RCC 7860 (cell line): ENCODE data around the gene GOLPH3.
"Not testable (repeated sequence)": the region's sequence is repeated elsewhere in the genome, so short reads cannot be mapped to it uniquely, and the experiment has no call there.

Experiments used
- DNase-seq: peaks from one replicate; pipeline ENCODE4 v3.0.0-alpha.2; 2015; ENCODE audit warnings: low spot score
- FAIRE-seq: peaks from 2 replicates; lab custom pipeline; 2012; peaks lifted over from hg19 to GRCh38; lab: Jason Lieb, UNC

The GOLPH3 gene

DNA sequence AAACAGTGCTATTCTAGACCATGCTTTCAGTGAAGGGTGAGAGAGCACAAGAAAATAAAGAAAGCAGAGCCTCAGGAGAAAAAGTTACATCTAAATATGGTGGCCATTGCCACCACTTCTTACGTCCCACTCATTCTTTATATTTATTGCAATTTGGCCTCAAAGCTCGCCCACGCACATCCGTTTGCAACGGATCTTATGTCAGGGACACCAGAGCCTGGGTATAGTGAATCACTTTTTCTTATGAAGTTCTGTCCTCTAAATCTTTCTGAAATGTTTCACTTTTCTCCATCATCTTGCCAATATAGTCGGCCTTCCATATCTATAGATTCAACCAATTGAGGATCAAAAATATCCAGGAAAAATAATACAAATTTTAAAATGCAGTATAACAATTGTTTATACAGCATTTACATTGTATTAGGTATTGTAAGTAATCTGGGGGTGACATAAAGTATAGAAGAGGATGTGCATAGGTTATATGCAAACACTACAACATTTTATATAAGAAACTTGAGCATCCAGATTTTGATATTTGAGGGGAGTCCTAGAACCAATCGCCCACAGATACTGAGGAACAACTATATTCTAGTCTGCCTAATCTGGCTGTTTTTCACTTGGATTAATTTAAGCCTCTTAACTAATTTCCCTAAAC lies 35.2 kb downstream of the GOLPH3 start:
- DNase-seq (no peak), FAIRE-seq (no peak)

DNA sequence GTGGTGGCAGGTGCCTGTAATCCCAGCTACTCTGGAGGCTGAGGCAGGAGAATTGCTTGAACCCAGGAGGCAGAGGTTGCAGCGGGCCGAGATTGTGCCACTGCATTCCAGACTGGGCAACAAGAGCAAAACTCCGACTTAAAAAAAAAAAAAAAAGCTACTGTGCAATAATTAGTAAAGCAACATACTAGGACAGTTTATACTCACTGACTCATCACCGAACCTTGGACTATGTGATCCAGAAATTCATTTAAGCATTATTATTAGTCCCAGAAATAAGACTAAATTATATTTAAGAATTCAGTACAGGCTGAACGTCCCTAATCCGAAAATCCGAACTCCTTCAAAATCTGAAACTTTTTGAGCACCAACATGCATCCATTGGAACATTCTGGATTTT lies 37.8 kb downstream of the GOLPH3 start:
- FAIRE-seq = no peak

DNA sequence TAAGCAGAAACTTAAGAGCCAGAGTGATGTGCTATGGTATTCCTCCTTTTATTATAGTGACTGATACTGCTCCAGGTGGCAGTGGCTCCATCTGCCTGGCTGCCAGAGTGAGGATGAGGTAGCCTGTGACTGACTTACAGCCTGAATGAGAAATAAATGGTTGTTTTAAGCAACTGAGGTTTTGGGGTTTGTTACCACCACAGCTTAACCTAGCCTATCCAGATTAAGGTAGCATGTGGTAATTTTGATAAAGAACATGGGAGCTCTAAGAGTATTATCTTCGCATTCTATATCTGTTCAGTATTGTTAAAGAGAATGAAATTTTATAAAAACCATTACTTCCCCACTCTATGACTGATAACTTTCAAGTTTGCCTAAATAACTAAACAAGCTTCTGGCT lies 39.0 kb downstream of the GOLPH3 start:
- DNase-seq = no peak
- FAIRE-seq = no peak

More for the DNA sequence above, 37.8 kb downstream of the GOLPH3 start:
- no peak for DNase-seq

DNA sequence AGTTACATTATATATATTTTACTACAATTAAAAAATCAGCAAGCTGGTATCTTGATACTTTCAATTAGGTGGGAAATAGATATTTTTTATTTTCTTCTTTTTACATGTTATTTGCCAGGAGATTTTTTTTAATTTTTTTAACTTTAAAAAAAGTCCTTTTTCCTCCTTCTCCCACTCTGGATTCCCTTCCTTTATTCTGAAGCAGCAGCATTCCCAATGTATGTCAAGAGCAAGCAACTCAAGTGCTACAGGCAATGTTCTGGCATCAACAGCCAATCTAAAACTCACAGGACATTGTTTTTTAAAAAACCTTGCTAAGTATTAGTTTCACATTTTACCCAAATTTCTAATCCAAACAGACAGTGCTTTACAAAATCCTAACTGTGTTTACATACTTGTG lies 41.4 kb downstream of the GOLPH3 start:
- FAIRE-seq (peak; percentile 2), DNase-seq (no peak)

DNA sequence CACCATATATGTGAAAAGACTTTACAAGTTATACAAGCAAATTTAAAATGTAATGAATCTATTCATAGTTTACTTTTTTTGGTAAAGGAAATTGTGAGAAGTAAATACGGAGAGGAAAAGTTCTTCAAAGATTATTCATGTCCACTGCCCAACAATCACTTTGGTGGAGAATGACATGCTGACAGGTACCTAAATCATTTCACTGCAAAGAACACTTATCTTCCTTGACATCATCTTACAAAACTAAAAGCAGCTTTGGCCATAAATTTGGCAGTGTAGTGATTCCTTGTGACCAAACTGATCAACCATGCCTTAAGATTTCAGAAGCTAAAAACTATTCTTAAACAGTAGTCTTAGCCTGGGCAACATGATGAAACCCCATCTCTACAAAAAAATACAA lies 42.5 kb downstream of the GOLPH3 start:
- FAIRE-seq = no peak
- no peak for DNase-seq

DNA sequence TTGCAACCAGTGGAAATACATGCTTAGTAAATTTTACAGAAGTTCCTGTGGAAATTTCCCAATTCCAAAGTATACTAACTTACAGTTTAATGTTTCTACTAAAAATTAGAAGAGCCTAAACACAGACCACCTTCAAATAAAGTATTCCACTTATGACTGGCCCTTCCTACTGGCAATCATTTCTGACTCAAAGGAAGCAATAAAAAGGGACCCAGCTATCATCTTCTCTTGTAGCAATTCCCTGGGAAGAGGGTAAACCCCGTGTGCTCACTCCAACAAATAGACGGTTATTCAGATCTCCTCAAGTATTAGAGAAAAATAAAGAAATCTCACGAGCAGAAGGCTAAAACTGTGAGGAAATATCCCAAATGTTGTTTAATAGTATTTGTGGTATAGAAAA lies 43.3 kb downstream of the GOLPH3 start:
- no peak for FAIRE-seq

DNA sequence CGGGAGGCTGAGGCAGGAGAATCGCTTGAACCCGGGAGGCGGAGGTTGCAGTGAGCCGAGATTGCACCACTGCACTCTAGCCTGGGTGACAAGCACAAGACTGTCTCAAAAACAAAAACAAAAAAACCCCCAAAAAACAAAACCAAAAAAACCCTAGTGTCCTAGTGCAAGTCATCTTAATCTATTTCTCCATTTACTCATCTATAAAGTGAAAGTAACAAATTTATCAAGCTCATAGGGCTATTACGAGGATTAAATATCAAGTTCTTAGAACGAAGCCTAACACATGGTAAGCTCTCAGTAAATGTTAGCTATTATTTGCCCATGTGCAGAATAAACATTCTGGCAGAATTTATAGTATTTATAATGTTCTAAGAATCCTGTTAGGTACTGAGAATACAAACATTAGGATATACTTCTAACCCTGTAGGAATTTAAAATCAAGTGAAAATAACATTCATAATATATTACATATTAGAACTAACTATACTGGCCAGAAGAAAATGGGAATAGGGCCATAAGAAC lies 45.0 kb downstream of the GOLPH3 start:
- FAIRE-seq (peak; percentile 31), DNase-seq (no peak)

More for the DNA sequence above, 43.3 kb downstream of the GOLPH3 start:
- DNase-seq = no peak

DNA sequence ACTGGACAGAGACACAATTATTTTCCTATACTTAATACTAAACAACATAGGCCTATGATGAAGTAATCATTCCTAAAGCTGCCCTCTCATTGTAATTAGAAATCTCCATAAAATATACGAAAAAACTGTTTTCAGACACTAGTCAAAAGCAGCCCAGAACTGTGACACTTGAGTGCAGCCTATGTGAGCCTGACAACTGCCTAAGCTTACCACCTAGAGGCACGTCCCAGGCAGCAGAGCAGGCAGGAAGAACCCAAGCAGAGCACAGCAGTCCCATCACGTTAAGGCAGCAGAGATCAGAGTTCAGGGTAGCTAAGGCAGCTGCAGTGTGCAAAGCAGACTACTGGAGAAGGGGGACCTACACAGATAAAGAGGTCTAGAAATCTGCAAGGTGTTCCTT lies 46.4 kb downstream of the GOLPH3 start:
- DNase-seq = no peak
- FAIRE-seq = no peak

DNA sequence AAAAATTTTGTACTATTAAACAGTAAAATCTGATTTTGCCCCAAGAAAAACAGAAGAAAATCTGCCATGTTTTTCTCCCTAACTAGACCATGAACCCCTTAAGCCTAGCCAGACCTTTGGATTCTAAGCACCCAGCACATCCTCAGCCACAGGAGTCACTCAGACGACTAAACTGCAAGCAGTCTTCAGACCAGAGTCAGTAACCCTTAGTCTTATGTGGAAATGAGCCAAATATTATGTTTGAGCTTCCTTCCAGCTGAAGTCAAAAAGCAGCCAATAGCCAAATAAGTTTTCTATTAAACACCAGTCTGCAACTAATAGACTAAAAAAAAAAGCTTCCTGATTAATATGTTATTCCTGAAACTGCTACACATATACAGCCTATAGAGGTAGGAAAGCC lies 47.4 kb downstream of the GOLPH3 start:
- FAIRE-seq (no peak), DNase-seq (no peak)

DNA sequence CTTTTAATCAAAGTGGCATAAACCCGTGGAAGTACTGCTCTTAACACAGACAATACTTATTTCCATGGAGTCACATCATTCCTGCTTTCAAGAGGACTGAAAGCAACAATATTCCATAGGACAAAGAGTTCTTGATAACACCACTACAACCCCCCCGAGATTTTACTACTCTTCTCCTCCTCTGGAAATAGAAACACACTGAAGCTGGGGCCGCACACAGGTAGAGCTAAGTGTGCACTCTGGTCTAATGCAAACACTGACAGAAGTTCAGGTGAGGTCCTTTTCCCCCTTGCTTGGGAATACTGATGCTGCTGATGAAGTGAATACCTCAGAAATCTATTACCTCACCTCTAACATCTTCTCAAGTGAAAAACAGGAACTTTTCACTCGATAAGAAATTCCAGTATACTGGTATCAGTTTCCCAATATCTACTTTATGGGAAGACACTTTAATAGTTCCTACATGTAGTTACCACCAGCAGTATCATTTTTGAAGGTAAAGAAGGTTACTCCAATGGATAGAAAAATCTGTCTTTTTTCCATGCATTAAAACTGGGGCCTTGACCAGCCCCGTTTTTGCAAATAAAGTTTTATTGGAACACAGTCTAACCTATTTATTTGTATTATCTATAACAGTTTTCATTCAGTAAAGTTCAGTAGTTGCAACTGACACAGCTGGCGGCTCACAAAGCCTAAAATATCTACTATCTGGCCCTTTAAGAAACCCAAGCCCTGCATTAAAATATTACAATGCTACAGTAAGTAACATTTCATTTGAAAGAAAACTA lies 50.0 kb downstream of the GOLPH3 start:
- FAIRE-seq (no peak), DNase-seq (no peak)

DNA sequence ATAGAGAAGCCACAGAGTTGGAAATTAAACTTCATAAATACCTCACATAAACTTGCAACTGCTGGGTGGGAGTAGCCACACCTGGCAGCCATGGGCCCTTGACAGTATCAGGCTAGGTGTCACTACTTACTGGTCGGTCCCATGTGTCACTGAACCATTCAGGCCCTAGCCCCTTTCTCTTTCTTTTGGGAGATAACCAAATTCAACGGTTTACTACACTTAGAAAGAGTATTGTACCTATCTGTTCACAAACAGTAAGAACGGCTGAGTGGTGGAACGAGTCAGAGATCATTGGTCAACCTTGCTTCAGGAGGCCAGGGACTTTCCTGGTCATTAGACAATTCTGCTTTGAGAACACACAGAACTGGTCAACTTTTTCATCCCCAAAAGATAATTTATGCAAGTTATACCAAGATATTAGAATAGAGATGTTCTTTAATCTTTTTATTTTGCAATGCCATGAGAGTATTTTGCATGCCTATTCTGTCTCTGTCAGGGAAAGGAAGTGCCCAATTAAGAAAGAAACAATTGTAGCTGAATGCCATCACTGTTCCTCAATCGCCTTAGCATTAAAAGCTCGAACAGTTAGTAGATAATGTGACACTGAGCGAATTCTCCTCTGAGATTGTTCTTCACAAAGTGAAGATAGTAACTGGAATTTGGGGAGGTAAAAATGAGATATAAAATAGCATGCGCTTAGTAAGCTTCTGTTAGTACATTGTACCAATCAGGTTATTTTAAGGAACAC lies 50.9 kb downstream of the GOLPH3 start:
- DNase-seq = no peak
- FAIRE-seq = no peak

DNA sequence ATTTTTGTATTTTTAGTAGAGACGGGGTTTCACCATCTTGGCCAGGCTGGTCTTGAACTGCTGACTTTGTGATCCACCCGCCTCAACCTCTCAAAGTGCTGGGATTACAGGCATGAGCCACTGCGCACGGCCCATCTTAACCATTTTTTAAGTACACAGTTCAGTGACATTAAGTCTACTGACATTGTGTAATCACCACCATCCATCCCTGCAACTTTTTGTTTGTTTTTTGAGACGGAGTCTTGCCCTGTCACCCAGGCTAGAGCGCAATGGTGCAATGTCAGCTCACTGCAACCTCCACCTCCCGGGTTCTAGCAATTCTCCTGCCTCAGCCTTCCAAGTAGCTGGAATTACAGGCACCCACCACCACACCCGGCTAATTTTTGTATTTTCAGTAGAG lies 55.2 kb downstream of the GOLPH3 start:
- not testable (repeated sequence) for FAIRE-seq, DNase-seq

DNA sequence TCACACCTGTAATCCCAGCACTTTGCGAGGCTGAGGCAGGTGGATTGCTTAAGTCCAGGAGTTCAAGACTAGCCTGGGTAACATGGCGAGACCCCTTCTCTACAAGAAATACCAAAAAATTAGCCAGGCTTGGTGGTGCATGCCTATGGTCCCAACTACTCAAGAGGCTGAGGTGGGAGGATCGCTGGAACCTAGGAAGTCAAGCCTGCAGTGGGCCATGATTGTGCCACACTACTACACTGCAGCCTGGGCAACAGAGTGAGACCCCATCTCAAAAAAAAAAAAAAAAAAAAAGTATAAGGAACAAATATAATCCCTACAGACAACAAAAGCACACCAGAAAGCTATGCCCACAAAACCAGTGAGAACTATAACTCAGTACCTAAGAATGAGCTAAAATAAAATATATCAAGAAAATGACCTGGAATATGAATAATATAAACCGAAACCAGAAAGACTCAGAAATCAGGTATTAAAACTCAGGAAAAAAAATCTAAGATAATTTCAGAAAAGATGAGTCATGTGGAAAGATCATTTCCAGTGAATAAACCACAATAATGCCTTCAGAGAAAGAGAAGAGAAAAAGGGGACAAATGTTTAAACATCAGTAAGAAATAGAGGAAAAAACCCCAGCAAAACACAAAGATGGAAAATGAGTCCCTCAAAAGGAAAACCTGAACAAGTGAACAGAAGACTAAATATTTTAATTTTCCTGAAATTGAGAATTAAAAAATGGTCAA lies 57.4 kb downstream of the GOLPH3 start:
- peak; percentile 71 for FAIRE-seq
- DNase-seq = no peak

DNA sequence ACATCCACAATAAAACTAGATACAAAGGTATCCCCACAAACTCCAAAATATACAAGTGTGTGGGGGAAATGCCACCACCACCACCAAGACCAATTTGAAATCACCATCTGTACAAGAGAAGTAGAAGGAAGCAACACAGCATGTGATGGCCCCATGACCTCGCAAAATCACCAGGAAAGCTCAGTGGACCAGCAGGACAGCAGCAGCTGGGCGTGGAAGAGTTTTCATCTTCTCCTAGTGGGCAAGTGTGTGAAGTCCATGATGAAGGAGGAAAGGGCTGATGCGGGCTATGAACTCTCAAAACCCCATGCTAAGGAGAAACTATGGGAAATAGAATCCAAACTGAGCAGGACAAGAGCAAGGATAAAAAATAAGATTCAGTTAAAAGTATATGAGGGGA lies 58.1 kb downstream of the GOLPH3 start:
- no peak for FAIRE-seq
- DNase-seq = no peak

DNA sequence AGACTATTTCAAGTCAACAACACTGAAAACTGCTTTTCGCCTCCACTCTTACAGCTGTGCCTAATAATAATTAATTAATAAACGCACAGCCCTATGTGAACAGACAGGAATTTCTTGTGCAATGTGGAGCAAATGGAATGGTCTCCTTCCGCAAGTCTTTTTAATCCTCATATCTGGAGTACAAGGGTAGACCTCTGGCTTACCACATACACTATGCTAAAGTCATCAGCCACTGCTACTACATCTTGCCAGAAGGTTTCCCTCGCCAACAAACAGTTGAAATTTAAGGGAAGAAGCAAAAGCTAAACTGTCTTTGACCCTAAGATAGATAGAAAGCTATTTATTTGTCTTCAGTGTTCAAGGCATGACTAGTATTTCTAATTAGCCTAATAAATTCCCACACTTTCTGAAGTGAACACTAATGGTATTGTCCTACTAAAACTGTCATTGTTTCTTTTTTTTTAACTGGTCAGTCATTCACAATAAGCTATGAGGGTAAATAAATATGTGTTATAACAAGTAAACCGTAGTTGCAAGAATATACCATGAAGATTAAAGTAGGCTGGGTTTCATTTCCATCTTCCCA lies 63.9 kb downstream of the GOLPH3 start:
- FAIRE-seq (no peak), DNase-seq (no peak)

DNA sequence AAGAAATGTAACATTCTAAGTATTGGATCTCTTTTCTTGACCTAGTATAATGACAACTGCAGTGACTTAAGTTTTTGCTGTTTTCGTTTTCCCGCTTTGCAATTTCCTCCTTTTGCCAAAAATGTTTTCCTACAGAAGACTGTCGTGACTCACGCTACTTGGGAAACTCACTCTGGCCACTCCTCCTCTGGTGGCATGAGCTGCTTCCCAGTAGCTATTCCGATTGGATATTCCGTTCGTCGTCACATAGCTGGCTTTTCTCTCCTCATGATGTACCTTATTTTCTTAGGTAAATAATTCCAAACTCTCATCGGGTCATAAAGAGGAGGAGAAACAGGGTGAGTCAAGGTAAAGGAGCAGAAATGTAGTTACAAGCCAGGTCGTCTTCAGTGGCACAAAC lies 64.9 kb downstream of the GOLPH3 start:
- DNase-seq = no peak
- FAIRE-seq = no peak

DNA sequence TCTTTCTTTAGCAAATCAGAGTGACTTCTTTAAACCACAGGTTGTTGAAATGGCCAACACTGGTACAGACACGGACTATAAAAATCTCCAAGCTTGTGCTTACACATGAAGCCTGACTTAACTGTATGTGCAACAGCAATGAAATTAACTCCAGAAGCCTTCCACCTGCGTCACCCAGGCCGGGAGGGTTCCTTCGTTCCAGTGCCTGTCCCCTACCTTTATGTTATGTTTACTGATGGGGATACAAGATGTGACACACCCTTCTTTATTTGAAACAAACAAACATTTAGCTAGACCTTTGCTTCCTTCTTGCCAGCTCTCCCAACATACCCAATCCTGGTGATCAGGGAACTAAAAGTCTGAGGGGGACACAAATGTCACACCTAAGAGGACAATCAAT lies 66.0 kb downstream of the GOLPH3 start:
- DNase-seq (no peak), FAIRE-seq (no peak)

DNA sequence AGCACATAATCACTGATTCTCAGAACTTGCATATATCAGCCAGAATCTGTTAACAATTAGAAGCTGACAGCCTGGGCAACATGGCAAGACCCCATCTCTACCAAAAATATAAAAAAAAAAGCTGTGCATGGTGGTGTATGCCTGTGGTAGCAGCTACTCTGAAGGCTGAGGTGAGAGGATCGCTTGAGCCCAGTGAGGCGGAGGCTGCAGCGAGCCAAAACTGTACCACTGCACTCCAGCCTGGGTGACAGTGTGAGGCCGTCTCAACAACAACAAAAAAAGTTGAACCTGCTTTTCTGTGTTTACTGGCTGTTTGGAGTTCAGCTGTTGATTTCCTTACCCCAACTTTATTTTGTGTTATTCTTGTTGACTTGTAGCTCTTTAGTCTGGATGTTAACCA lies 66.8 kb downstream of the GOLPH3 start:
- no peak for FAIRE-seq
- no peak for DNase-seq

DNA sequence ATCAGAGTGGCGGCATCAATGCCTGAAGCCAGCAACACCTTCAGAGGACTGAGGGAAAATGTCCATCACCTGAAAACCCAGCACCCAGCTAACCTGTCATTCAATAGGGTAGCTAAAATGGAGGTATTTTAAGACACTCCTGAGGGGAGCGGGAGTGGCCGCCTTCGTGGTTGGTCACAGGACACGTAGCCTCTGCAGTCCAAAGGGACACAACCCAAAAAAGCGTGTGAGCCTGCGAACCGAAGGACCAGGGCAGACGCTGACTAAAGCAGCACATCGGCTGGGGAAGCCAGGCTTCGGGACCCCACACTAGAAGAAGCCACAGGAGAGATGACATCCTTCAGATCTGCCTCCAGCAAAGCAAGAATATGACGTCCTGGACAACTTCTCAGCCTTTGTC lies 70.6 kb downstream of the GOLPH3 start:
- DNase-seq (no peak), FAIRE-seq (no peak)

DNA sequence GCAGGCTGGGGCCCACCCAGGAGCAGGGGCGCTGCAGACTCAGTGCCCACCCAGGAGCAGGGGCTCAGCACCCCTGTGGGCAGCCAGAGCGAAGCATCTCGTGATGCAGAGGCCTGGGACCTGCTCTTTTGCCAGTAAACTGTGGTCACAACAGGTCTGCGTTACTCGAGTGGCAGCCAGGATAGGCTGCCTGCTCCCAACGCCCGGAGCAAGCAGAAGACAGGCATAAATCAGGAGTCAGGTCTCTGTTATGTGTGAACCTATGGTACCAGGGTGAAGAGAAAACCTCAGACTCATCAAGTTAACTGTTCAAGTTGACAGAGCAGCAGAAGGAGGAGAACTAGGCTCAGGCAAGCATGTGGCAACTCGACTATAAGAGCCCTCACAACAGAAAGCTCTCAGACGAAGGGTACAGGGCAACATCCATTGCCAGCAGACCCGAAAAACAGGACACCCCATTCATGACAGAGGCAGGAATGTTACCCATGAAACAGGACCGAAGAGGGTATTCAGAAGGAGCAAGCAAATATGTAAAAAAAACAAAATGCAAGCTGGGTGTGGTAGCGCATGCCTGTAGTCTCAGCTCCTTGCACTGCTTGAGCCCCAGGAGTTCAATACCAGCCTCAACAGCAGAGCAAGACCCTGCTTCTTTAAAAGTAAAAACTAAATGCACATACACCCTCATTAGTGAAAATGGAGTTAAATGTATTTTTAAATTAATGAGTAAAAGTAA lies 71.7 kb downstream of the GOLPH3 start:
- FAIRE-seq (no peak), DNase-seq (no peak)
